BE2C (cell line): ENCODE data around the gene IL23R.

Experiments used
- DNase-seq: peaks from one replicate; pipeline ENCODE4 v3.0.0-alpha.2; 2020
- H3K27me3 ChIP-seq: fragments of 250-450 bp; sonication (Bioruptor Pico); 2 replicates; pipeline ENCODE4 v1.5.1; 2020; ENCODE audit warnings: mild to moderate bottlenecking
- H3K36me3 ChIP-seq: fragments of 250-450 bp; sonication (Bioruptor Pico); 2 replicates; pipeline ENCODE4 v1.5.1; 2020; ENCODE audit warnings: mild to moderate bottlenecking
- H3K4me1 ChIP-seq: fragments of 250-450 bp; sonication (Bioruptor Pico); 2 replicates; pipeline ENCODE4 v1.5.1; 2020
- H3K4me3 ChIP-seq: 2 replicates; pipeline ENCODE4 v1.5.1; 2011; ENCODE audit warnings: low read depth, low read length
- H3K9me3 ChIP-seq: fragments of 250-450 bp; sonication (Bioruptor Pico); 2 replicates; pipeline ENCODE4 v1.5.1; 2020
- CTCF ChIP-seq: IDR thresholded peaks from 2 replicates; pipeline ENCODE4 v1.5.1; 2012; ENCODE audit warnings: mild to moderate bottlenecking, low read depth, low read length

The IL23R gene

DNA sequence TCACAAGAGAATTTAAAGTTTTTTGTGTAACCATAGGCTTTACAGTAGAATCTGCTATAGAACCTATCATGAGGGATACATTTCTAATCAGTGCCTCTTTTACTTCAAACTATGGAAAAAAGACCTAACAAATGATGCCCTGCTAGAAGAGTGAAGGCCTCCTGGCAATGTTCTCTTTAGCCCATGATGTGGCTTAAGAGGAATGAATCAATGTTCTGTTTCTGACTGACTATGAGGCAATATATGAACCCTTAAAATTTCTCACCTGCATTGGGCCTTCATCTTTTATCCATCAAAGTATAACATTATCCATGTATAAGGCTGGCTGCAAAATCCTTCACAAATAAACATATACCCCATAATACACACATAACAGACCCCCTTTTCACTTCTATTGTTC is 75.8 kb downstream of the IL23R start:
- TF ChIP-seq CTCF, result no peak
- no peak for DNase-seq
- Histone ChIP-seq H3K4me1 (no peaks in the 10 kb centered on the region), H3K27me3 (no peaks in the 10 kb centered on the region), H3K9me3 (no peaks in the 10 kb centered on the region), H3K36me3 (no peaks in the 10 kb centered on the region), H3K4me3 (no peak overlapping the region)

DNA sequence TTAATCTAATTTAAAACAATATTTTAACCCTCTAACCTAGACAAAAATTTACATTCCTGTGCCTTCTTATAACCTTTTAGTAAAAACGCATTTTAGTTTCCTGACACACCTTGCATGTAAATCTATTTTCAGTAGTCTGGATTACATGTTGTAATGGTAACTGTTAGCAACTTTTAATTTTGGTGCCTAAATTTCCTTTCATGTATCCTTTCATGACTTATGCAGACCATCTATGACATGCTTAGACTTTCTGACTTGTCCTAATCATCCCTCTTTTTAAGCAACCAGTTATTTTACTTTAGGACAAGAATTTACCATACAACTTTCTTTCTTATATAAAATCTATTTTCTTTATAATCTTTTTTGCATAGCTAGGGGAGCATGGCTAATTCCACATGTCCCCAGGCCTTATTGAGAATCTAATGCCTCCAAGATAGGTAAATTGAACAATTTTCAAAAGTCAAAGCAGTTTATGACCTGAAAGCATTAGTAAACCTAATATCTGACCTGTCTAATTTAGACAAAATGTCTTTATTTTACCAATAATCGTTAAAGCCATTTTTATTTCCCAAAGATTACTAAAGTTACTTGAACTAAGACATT is 83.9 kb downstream of the IL23R start:
- TF ChIP-seq CTCF, result no peak
- Histone ChIP-seq H3K4me1 (no peaks in the 10 kb centered on the region), H3K9me3 (no peaks in the 10 kb centered on the region), H3K4me3 (no peak overlapping the region), H3K27me3 (no peaks in the 10 kb centered on the region), H3K36me3 (no peaks in the 10 kb centered on the region)
- no peak for DNase-seq

GRCh38 chr1:67256291-67257172 is 90.3 kb downstream of the IL23R start:
- no peak for TF ChIP-seq CTCF
- DNase-seq, result no peak

GRCh38 chr1:67257173-67257535 is 90.9 kb downstream of the IL23R start:
- H3K4me3 ChIP-seq, result no peak overlapping the region
- H3K27me3 ChIP-seq, result no peaks in the 10 kb centered on the region
- H3K36me3 ChIP-seq, result no peaks in the 10 kb centered on the region
- no peaks in the 10 kb centered on the region for H3K4me1 ChIP-seq
- no peak for TF ChIP-seq CTCF
- H3K9me3 ChIP-seq, result no peaks in the 10 kb centered on the region
- DNase-seq, result no peak

More at GRCh38 chr1:67256291-67257172, 90.3 kb downstream of the IL23R start:
- Histone ChIP-seq H3K4me3 (no peak overlapping the region), H3K27me3 (no peaks in the 10 kb centered on the region), H3K4me1 (no peaks in the 10 kb centered on the region), H3K36me3 (no peaks in the 10 kb centered on the region), H3K9me3 (no peaks in the 10 kb centered on the region)

DNA sequence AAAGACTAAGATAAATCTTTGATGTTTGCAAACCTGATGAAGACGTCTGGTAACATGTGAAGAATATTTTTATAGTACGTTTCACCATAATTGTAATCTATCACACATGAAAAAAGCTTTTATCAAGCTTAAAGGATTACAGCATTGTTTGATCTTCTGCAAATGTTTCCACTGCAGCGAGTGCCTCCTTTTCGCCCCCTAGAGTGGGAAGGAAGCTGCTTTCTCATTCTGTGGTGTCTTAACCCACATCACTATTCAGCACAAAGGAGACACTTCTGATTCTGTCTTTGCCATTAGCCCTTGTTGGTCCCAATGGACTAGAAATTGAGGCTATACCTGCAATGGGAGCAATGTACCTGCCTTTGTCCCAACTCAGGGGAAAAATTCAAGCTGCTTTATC is 95.4 kb downstream of the IL23R start:
- H3K4me1 ChIP-seq, result no peaks in the 10 kb centered on the region
- no peak for DNase-seq
- H3K4me3 ChIP-seq, result no peak overlapping the region

More for the DNA sequence above, 95.4 kb downstream of the IL23R start:
- TF ChIP-seq CTCF, result no peak
- Histone ChIP-seq H3K27me3 (no peaks in the 10 kb centered on the region), H3K9me3 (no peaks in the 10 kb centered on the region), H3K36me3 (no peaks in the 10 kb centered on the region)
